NCI-H460 (cell line): ENCODE data around the gene PAQR4. TPM values are rescaled to one million over a fixed set of nuclear protein-coding genes. Genes with fewer than 3 reads are reported as not detected.

Experiments used
- DNase-seq: peaks from one replicate; pipeline ENCODE4 v3.0.0-alpha.2; 2016; ENCODE audit warnings: low read depth; ENCODE audit errors: extremely low read depth
- total RNA-seq: library from RNA; depleted of rRNA; stranded (reverse); fragments of >200 nt; shearing (Covaris generic); gene quantifications from 2 replicates; pipeline ENCODE4 v1.2.3, GENCODE V29; 2014

Gene PAQR4
- total RNA-seq, 1 experiment from 2014 or later: 24.4 TPM

DNA sequence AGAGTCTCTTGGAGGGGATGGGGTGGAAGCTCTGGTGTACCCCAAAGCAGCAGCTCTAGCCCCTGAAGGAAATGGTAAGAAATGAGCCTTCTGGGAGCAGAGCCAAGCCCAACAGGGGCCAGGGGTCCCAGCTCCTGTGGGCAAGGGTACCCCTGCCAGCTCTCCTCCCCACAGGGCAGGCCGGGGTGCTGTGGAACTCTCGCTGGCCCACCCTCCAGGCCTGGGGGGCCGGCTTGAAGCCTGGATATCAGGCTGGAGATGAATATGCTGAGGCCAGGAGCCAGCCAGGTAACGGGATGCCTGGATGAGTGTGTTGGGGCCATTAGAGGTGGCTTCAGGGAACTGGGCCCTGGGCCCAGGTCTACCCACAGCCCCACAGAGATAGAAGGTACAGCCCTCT, 31.4 kb downstream of the PAQR4 start:
- DNase-seq: no peak

DNA sequence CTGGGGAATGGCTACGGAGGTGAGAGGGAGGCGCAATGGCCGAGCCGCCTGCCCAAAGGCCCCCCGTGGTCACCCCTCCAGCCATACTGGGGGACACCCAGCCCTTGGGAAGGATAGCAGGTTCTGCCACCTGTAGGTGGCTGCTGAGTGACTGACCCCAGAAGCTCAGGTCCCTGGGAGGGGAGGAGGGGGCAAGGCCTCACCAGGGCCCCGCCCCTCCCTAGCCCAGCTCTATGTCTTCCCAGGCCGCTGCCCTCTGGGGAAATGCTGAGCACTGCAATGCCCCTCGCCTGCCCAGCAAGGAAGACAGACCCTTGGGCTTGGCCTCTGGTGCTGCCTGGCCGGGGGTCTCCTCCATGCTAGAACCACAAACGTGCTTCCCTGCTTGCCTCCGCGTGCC, 32.2 kb downstream of the PAQR4 start:
- DNase-seq: no peak

DNA sequence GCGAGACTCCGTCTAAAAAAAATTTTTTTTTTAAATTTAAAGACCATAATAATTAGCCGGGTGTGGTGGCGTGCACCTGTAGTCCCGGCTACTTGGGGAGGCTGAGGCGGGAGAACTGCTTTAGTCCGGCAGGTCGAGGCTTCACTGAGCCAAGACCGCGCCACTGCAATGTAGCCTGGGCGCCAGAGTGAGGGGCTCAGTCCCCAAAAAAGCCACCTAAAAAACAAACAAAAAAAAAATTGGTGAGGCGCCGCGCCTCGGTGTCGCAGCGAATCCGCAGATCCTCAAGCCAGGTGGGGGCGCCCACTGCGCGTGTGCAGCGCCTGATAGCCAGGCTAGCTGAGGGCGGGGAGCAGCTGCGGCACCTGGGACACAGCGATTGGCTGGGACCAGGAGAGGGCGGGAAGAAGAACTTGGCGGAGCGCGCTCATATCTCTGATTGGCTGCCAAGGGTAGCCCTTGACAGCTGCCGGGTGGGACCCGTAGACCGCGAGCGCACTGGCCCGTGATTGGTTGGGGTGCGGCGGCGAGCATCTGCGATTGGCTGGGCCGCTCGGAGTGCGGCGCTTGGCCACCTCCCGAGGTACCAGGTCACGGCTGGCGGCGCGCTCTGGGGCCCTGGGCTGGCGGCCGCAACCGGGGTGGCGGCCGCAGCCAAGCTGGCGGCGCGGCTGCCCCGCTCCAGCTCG, 34.6 kb downstream of the PAQR4 start:
- peak; percentile 99 for DNase-seq

DNA sequence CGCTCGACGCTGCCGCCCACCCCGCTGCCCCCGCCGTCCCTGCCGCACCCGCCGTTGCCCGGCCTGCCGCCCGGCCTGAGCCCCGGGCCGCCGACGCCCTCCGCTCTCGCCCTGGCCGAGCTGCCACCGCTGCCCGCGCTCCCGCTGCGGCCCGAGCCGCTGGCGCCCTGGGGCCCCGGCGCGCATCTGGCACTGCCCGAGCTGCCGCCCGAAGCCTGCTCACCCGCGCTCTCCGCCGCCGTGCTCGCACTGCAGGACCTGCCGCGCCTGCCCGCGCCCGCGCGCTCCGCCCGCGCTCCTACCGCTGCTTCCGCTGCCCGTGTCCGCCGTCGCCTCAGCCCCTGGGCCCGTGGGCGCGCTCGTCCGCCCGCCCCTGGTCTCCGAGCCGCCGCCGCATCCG, 35.2 kb downstream of the PAQR4 start:
- no peak for DNase-seq

DNA sequence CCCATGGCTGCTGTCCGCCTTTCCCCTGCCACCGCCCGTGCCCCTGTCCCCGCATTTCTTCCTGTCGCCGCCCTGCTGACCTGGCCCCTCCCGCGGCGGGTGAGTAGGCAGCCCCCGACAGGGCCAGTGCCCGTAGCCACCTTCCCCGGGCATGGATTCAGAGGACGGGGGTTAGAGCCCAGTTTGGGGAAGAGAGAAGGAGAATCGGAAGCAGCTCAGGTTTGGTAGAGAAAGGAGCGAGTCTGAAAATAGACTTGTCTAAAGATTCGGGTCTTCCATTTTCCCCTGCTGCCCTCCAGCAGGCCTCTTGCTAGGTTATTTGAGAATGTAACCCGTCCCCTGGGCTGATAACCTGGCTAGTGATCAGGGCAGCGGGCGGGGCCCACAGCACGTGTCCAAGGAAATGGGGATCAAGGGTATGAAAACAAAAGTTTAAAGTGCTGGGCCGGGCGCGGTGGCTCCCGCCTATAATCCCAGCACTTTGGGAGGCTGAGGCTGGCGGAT, 35.7 kb downstream of the PAQR4 start:
- no peak for DNase-seq

DNA sequence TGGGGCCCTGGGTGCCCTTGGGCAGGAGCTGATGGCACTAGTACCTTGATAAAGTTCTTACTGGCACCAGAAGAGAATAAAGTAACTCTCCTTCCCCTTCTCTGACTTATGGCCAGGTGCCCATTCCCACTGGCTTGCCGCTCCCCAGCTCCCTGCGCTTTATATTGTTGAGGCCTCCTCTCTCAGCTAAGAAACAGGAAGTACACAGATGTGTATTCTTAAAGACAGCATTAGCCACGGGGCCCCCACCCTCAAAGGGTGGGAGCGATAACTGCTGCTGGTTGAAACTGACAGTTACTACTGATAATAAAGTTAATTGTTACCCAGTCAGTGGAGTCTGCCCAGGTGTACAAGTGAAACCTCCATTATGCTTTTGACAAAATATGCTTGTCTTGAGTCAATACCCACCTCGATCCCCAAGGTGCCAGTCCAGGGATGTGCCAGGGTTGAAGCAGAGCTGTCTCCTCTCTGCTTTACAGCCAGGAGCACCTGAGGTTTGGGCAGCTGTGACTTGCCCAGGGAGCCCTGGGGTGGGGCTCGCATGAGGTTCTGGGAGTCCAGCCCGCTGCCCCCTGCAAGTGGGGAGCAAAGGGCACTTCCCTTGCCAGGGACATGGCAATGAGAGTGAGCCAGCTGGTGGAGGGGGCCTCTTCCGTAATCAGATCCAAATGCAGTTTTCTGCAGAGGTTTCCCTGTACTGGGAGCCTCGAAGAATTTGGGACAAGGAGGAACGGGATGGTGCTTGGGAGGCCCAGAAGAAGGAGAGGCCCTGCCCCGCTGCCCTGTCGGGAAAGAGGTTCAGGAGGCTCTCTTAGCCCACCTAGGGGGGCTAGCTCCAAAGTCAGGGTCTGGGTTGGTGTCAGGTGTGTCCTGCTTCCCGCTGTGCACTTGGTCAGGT, 38.2 kb downstream of the PAQR4 start:
- DNase-seq: no peak

DNA sequence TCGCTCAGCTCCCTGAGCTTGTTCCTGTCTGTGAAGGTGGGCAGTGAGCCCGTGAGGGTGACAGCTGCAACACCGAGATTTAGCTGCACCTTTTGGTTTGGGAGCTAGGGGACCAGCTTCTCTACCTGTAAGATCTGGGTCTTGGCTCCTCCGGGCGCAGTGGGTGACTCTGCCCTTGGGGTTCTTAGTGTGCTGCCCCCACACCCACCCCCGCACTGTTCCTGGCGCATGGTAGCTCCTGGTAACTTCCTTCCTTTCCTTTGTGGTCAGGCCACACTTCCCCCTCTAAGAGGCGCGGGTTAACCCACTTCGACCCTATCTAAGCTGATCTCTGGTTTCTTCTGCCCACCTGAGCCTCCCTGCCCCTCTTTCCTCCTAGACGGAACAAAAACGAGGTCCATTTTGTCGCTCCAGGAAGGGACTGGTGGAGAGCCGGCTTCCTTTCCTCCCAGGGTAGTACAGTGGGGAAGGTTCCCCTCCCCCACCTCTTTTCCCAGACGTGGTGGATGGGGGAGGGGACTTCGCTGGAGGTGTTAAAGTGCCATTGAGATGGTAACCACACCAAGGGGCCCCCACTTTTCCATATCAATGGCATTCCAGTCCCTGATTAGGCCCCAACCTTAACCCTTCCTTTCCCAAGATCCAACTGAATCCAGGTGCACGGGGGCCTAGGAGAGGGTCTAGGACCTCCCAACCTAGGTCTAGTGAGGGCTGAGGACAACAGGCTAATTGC, 39.0 kb downstream of the PAQR4 start:
- DNase-seq: no peak

DNA sequence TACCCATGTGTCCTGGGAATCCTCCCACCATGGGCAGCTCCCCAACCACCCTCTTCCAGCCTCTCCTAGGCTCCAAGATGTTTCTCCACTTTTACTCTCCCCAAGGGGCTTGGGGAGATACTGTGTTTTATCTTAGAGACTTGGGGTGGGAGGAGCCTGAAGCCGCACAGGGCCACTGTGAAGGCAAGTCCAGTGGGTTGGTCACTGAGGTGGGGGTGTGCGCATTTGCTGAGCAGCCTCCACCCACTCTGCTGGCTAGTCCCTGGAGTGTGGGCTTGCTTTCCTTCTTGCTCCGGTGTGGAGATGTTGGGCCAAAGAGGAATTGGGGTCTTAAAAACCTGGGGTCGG, 39.5 kb downstream of the PAQR4 start:
- no peak for DNase-seq

DNA sequence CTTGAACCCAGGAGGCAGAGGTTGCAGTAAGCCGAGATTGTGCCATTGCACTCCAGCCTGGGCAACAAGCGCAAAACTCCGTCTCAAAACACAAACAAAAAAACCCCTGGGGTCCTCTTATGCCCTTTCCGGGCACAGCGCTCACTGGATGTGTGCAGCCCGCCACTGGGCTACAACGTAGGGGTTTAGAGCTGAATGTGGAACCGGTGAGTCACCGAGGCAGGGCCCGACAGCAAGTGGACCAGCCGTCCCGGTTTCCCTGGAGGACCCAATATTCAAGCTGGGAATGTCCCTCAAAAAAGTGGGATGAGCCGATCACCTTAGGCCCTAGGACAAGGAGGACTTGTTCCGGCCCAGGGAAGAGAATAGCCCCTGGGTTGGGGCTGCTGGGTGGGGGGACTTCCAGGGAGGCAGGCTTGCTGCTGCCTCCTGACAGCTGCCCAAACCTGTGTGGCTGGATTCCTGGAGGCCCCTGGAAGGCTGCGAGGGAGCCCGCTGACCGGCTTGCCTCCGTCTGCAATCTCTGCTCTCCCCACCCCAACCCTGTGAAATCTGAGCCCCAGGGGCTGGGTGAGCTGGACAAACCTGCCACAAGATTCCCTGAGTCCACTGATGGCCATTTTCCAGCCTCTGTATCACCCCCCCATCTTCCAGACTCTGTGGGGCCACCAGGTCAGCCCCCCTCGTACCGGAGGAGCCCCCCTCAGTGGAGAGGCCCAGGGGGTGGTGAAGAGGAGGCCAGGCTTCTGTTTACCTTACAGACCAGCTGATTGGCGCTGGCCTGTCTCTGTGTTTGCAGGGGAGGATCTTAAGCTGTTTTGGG, 40.6 kb downstream of the PAQR4 start:
- no peak for DNase-seq

DNA sequence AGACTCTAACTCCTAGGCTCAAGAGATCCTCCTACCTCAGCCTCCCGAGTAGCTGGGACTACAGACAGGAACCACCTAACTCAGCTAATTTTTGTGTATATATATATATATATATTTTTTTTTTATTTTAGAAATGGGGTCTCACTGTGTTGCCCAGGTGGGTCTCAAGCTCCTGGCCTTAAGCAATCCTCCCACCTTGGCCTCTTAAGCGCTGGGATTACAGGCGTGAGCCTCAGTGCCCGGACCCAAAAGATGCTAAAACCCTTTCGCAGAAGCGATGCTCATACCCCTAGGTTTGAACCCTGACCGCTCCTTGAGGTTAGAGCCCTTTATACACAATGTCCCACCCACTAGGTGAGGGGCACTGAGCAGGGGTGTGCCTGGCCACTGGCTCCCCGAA, 41.4 kb downstream of the PAQR4 start:
- no peak for DNase-seq

DNA sequence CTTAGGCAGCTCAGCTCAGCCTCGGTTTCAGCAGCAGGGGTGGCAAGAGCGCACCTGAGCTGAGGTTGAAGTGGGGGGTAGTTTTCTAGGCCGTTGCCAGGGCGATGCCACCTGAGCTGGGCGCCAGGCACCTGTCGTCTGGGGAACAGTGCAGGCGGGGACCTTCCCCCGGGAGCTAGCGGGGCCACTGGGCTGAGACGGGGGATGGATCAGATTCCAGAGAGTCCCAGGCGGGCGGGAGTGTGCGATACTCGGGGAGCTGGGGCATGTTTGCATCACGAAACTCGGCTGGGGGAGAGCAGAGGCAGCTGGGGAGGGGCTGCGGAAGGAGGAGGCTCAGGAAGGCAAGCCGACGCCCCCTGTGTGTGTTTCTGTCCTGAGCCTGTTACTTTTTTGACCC, 43.1 kb downstream of the PAQR4 start:
- no peak for DNase-seq

DNA sequence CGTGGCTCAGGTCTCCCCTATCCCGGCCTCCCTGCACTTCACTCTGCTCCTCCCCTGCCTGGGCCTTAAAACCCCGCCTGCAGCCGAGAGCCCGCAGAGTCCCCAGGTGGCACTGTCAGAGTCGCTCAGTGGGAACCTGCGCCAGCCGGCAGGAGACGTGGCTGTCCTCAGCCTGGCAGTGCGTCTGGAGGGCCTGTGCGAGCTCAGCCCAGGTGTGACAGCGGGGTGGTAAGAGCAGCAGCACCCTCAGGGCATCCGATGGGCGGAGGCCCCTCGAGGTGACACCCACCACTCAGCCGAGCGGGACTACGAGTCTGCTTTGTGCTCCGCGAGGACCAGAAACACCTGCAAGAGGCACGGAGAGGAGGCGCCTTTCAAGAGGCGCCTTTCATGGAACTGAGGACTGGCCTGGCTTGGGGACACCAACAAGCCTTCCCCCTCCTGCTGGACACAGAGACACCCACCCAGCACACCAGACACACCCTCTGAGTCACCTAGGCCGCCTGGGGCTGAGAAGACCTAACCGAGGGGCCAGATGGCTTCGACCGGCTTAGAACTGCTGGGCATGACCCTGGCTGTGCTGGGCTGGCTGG, 43.8 kb downstream of the PAQR4 start, which contains the start of gene CLDN9:
TSS of gene CLDN9 (plus strand) at position 96 of the 593 bp plus-strand sequence. CDS start at position 536, 440 bp downstream.
- DNase-seq: no peak

DNA sequence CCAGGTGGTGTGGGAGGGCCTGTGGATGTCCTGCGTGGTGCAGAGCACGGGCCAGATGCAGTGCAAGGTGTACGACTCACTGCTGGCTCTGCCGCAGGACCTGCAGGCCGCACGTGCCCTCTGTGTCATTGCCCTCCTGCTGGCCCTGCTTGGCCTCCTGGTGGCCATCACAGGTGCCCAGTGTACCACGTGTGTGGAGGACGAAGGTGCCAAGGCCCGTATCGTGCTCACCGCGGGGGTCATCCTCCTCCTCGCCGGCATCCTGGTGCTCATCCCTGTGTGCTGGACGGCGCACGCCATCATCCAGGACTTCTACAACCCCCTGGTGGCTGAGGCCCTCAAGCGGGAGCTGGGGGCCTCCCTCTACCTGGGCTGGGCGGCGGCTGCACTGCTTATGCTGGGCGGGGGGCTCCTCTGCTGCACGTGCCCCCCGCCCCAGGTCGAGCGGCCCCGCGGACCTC, 44.4 kb downstream of the PAQR4 start:
- no peak for DNase-seq

DNA sequence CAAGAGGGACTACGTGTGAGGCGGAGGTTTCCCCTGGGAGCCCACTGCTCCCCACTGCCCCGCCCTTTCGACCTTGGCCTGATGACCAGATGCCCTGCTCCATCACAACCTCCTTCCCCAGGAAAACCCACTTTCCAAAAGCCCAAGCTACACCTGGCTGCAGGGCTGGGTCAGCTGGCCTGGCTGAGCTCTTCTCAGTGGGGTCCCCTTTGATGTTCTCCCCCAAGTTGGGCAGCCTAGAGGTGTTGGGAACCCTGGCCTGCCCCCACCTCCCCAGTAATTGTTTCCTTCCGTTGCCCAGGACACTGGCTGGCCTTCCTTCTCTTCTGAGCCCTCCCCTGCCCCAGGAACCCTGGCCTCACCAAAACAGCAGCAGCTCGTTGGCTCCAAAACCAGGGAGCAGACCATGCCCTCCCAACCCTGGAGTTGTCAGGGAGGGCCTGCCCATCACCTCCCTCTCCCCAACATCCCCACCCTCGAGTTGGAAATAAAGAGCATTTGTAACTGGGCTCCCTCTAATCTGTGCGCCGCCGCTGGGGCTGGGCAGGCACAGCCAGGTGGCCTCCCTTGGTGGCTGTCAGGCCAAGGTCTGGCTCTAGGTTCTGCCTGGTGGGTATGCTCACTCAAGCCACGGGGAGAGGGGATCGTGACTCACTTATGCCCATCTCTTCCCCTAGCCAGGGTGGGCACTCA, 45.0 kb downstream of the PAQR4 start:
- no peak for DNase-seq

DNA sequence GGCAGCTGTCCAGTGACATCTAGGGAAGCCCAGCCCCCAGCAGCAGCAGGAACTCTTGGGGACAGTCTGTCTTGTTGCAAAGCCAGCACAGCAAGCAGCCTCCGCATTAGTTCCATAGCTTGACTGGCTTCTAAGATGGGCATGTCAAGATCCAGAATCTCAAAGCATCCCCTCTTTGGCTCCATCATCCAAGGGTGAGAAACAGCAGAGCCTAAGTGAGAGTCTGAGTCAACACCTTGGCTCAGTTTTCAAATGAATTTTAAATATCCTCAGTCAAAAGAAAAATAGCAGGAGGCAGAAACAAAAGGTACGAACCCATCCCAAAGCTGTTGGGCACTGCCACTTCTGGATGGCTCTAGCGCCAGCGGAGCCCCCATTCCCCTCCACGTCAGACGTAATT, 45.8 kb downstream of the PAQR4 start:
- DNase-seq: no peak

DNA sequence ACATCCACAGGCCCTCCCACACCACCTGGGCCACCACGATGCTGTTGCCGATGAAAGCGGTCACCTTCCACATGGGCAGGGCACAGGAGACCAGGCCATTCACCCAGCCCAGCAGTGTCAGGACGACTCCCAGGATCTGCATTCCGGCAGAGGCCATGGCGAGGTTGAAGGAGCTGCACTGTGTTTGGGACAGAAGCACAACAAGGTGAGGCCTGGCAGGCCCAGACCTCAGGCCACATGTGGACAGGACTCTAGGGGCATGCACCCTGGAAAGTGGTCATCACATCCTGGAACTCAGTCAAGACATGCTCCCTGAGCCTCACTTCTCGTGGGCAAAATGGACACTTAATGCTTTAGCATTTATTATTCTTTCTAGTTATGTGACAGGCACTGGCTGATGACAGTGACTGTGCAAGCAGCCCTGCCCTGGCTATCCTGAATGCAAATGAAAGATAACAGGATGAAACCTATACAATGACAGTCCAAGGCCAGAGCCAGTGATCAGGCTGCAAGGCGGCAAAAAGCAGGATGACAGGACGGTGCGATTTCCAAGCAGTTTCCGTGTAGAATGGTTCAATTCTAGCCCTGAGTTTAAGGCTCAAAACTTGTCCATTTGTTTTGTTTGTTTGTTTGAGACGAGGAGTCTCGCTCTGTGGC, 46.8 kb downstream of the PAQR4 start:
- no peak for DNase-seq

DNA sequence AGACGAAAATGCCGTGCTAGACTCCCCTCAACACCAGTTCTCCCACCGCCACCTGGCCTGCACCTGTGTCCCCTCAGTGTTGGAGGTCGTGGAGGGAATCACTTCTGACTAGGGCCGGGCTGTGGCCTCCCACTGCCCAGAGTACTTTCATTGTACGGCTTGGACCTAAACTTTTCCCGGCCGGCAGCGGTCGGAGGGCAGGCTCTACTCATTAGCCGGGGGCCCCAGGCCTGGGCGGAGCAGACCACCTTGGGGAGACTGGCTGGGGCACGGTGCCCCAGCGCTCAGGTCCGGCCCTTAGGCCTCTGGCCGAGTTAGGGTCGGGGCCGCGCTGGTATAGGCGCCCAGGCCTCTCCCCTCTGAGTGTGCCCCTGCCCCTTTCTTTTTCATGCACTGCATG, 48.2 kb downstream of the PAQR4 start:
- no peak for DNase-seq

DNA sequence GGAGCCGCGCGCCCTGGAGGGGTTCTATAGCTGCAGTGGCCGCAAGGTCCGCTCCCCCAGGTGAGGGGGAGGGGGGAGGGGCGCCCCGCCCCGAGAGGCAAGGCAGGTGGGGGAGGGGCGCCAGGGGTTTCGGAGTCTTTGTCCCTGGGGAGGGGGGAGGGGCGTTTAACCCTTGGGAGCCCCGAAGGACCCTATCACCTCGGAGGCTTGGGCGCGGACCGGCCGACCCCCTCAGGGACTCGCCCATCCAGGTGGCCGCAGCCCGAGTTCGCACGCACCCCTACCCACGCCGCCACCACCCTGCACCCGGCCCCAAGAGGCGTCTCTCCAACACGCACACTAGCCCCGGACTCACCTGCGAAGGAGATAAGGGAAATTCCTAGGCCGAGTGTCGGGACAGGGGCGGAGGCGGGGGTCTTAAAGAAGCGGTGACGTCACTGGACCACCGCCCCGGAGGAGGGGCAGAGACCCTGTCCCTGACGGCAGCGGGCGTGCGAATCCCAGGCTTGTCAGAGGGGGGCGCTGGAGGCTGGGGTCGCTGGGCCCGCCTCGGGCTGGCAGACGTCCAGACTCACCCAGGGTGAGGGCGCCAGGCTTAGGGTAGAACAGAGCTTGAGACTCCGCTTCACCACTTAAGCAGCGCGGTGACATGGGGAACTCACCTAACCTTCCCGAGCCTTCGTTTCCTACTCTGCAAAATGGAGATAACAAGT, 48.8 kb downstream of the PAQR4 start, which contains the start of gene CLDN6:
TSS of gene CLDN6 (minus strand) at position 390 of the 713 bp plus-strand sequence. CDS start 2,162 bp downstream, outside the sequence.
- no peak for DNase-seq
